Kasumi-1 (cell line): ENCODE results near the gene PHACTR3.

Experiments used
- DNase-seq, 2 experiments: peaks; one replicate each; lab custom pipeline; 2025; lab: John Stamatoyannopoulos, UW

Gene PHACTR3

GRCh38 chr20:59777331-59777725, 173.0 kb downstream of the PHACTR3 start:
- no peak for DNase-seq

GRCh38 chr20:59777814-59778575, 173.7 kb downstream of the PHACTR3 start:
- DNase-seq: no peak

- no peak for DNase-seq
Measured at GRCh38 chr20:59778615-59779200, 174.4 kb downstream of the PHACTR3 start.

DNA sequence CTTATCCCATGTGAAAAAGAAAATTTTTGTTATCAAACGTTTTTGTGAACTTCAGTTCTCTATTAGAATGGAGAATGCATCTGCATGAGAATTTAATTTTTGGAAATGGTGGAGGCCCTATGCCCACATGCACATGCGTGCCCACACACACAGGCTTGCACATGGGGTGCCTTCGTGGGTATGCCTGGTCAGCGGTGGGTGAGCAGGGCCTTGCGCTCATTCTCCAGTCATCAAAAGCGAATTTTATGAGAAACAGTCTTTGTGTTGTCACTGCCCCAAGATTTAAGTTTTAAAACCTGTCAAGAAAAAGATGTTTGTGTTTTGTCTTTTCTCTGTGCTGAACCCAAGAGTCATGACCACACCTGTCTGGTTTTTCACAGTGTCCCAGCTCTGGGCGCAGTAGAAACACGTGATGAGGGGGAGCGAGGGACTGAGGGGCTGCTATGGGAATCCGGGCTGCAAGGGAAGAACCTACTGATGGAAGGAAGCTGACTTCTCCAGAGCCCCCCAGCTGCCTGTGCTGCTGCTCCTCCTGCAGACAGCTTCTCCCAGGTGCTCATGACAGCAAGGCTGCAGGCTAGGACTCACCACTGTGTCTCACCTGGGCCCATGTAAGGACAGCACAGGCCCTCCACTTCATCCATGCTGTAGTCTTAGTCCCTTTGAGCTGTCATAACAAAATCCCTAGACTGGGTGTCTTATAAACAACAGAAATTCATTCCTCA, 175.5 kb downstream of the PHACTR3 start:
- no peak for DNase-seq

- no peak for DNase-seq
Measured at GRCh38 chr20:59780494-59781185, 176.3 kb downstream of the PHACTR3 start.

DNA sequence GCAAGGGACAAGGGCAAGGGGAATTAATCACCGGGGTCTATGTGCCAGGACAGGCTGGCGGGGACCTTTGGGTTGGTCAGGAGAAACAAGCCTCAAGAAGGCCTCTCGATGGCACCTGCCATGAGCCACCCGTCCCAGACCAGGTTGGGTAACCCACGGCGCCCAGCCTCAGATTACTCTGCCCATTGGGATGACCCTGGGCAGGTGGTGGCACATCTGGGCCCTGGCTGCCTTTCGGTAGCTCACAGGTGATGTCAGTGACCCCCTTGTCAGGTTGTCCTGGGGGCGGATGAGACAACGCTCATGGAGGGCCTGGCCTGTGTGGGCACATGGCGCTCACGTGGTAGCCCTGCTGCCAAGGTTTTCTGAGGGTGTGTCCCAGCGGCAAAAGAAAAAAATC, 176.9 kb downstream of the PHACTR3 start:
- DNase-seq: no peak

DNA sequence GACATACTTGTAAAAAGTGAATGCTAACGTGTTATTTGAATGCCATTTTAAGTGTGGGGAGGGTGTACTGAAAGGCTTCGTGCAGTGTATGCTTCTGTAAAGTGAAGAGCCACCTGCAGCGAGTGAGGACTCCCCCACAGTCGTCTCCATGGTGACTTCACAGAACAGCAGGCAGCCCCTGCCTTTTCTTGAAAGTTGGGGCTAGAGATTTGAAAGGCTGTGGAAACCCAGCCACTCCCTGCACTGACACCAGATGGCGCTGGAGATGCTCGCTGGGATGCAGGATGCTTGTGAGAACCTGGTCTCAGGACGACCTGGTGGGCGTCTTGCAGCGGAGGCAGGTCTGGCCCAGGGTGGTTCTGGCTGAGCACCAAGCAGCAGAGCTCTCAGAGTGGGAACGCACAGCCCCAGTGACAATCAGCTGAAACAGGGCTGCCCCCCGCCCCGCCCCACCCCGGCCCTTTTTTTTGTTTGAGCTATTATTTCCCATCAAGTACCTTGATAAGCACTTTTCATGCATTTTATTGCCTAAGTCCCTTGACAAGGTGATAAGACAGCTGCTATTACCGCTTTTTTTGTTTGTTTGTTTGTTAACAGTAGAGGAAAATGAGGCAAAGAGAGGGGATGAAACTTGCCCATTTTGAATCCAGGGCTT, 178.8 kb downstream of the PHACTR3 start:
- peak; percentile 40 to 47 for DNase-seq

DNA sequence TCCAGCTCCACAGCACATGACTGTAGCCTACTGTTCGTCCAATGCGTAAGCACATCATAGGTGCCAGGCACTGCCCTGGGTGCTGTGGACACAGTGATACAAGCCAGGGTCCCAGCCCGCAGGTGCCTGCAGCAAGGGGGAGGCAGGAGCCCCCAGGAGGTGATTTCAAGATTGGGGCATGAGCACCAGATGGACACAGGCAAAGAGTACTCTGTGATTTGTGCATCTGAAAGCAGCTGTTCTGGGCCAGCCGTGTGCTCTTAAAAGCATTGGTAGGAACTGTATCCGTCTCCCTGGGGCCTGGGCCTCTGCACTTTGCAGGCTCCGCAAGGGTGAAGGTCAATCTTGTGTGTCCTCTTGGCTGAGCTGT, 179.3 kb downstream of the PHACTR3 start:
- DNase-seq: no peak

- DNase-seq: no peak
Measured at GRCh38 chr20:59784365-59784764, 180.0 kb downstream of the PHACTR3 start.

DNA sequence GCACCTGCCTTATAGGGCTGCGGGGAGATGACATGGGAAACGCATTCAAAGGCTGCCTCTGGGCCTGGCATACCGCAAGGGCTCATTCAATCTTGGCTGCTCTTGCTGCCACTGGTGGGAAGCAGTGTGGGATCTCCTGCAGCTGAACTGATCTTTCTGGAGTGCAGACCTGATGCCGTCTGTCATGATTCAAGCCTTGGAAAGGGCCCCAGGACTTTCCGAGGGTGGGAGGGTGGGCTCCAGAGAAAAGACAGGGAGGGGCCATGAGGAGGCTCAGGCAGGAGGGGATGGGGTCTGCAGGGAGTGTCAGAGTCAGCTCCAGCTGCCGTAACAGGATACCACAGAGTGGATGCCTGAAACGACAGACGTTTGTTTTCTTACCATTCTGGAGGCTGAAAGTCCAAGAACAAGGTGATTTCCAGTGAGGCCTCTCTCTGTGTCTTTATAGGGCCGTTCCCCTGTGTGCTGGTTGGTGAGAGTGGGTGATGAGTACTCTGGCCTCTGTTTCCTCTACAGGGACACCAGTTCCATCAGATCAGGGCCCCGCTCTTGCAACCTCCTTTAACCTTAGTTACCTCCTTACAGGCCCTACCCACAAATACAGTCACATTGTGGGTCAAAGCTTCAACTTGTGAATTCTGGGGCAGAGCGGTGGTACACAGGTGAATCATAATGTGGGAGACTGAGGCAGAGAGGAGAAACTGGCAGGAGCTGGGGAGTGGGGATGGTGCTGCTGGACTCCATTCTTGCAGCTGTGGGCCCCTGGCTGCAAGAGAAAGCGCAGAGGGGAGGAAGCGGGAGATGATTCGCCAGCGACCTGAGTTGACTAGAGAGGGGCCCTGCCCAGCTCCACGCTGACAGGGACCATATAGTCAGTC, 180.7 kb downstream of the PHACTR3 start:
- DNase-seq: no peak

- DNase-seq: no peak
Measured at GRCh38 chr20:59785669-59785959, 181.3 kb downstream of the PHACTR3 start.

- DNase-seq: no peak
Measured at GRCh38 chr20:59785986-59786795, 181.9 kb downstream of the PHACTR3 start.

DNA sequence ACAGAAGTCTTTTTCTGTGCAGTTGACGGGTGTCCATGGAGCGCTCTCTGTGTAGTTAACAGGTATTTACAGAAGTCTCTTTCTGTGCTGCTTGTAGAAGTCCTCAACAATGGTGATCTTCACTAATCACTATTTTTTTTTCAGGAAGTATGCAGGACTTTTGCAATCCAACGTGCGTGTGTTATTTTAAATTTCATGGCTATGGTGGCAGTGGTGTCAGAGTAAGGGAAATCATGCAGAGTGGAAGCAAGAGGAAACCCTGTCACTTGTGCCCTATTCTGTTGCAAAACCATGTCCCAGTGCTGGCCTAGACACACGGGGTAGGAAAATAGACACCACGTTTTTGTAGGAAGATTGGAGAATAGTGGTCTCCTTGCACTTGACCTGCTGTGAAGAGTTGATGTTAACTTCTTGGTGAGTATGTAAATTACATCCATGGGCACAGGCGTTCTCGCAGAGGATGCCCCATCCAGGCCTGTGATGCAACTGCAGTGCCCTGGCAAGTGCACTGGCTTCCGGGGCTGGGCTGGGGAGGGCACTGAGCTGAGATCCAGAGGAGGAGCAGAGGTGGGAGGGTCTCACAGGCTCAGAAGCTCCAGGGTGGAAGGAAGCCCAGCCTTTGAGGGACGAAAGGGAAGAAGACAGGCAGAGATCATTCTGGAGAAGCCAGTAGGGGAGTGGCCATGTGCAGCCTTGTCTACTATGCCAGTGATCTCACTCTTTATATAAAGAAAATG, 182.6 kb downstream of the PHACTR3 start:
- DNase-seq: peak in 1 of 2 experiments; percentile 1

DNA sequence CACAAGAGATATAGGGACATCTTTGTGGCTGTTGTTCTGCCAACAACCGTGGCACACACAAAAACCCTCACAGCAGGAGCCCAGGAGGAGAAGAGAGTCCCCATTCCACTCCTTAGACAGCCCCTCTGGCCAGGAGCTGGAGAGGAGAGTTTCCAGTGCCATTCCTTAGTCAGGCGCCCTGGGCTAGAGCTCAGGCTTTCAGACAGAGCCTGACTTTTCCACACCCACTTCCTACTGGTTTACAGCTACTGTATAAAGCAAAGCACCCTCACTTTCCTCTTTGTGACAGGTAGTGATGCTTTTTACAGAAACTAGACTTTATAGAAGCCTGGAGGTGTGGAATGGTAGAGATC, 183.2 kb downstream of the PHACTR3 start:
- no peak for DNase-seq

DNA sequence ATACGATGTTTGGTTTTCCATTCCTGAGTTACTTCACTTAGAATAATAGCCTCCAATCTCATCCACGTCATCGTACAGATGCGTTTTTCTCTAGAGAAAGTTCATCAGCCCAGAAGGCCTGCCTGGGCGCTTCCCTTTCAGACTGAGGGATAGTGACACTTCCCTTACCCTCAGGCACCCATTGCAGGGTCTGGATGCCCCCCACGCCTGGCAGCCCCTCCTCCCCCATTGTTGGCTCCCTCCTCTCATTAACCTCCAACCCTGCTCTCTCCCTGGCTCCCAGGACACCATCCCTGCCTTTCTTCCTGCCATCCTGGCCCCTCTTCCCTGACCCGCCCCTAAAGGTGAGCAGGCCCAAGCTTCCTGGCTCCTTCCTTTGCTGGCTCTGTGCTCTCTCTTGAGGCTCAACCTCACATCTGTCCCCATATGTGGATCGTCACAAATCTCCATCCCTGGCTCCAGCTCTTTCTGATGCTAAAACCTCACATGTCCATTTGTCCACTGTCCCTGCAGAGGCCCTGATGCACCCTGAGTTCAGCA, 183.9 kb downstream of the PHACTR3 start:
- no peak for DNase-seq

GRCh38 chr20:59788811-59789397, 184.6 kb downstream of the PHACTR3 start:
- no peak for DNase-seq

- no peak for DNase-seq
Measured at GRCh38 chr20:59789686-59790085, 185.3 kb downstream of the PHACTR3 start.

DNA sequence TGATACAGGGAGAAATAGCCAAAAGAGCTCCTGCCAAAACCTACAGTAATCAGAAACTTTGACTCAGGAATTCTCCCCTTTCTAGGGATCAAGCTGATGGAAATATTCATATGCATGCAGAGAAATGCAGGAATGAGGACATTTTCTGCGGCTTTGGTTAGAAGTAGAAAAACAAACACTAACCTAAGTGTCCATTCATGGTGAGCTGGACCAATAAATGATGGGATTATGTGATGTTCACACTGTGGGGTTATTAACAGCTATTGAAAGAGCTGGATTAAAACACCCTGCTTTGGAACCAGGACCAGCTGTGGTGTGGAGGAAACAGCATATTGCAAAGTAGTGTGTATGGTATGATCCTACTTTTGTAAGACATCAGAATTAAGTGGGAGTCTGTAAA, 186.0 kb downstream of the PHACTR3 start:
- DNase-seq: no peak

DNA sequence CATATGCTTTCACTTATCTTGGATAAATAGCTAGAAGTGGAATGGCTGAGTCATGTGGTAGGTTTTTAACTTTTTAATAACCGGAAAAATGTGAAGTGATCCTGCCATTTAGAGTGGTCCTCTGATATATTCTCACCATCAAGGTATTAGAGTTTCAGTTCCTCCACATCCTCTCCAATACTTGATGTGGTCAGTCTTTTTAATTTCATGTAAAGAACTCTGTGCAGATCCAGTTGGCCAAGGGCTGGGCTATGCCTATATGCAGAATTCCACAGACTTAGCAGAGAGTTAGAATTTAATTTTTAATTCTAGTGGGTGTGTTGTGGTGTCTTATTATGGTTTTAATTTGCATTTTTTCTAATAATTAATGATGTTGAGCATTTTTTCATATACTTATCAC, 188.0 kb downstream of the PHACTR3 start:
- no peak for DNase-seq
